CD4-positive, alpha-beta T cell treated with Interferon alpha-2 for 1 hour (primary cell): ENCODE results near the gene SMCO2.
A peak's percentile ranks its signal among the peaks of the same experiment; 100 is the strongest.

Experiments used
- DNase-seq, 2 donors: peaks; one replicate each; pipeline ENCODE4 v3.0.0-alpha.2; 2020 to 2022

The SMCO2 gene

DNA sequence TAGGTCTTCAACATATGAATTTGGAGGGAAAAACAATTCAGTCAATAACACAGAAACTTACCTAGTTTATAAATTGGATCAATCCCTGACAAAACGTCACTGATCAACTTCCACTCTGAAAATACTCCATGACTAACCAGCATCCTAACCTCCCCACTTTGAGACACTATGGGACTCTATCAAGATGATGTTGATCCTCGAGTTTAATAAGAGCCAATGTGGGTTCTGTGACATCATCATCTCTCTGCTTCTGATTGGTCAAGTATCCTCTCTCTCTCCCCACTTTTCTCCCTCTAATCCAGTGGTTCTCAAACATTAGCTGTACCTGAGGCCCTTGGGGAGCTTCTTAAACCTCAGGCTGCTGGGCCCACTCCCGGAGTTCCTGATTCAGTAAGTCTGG, at the start of gene SMCO2:
TSS of gene SMCO2 (plus strand) at position 301 of the 400 bp plus-strand sequence. CDS start 23,896 bp downstream, outside the sequence.
- no peak for DNase-seq

DNA sequence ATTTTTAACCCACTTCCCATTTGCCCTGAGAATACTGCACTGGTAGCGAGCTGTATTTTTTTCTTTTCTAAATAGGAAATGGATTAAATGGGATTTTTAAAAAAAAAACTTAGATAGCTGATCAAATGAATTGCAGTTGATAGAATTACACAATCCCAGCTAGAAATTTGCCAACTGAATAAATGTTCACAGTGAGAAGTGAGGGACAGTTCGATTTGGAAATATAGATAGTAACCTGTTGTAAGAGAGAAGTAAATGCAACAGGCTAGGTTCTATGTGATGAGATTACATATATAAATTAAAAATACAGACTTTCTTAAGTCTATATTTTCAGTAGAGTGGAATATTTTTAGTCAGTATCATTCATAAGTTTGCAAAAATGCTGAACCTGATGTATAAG, 48.1 kb upstream of the SMCO2 start:
- DNase-seq, result no peak

DNA sequence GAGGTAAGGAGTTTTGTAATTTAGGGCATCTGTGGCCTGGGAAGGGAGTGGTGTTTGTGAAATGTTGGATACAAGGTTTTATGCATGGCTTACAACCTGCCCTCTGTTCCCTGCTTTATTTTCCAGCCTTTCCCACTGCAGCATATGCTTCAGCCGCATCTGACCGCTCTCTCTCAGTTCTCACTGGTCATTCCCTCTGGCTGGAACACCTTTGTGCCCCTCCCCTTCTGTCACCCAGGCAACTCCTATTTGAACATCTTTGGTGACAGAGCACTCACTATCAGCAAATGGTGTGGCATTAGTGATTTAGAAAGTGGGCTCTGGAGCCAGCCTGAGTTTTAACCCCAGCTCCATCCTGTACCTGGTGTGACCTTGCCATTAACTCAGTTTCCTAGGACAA, 47.5 kb upstream of the SMCO2 start:
- DNase-seq, result no peak

DNA sequence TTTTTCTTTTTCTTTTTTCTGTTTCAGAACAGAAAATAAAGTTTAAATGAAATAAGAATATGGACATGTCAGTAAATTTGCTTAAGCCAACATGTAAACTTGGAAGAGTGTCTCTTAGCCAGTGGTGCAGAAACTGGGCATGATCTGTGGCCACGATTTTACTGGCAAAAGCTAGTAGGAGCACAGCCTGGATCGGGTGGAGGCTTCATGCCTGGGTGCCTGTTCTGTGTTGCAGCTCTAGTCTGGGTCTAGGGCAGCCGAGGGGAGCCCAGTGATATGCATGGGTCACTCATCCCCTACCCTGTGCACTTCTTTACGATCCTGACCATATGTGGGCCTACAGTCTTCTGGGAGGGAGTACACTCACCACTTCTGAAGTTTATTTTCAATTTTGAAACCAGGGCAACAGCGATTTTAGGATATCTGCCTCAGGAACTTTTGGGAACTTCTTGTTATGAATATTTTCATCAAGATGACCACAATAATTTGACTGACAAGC, 45.6 kb upstream of the SMCO2 start:
- no peak for DNase-seq

DNA sequence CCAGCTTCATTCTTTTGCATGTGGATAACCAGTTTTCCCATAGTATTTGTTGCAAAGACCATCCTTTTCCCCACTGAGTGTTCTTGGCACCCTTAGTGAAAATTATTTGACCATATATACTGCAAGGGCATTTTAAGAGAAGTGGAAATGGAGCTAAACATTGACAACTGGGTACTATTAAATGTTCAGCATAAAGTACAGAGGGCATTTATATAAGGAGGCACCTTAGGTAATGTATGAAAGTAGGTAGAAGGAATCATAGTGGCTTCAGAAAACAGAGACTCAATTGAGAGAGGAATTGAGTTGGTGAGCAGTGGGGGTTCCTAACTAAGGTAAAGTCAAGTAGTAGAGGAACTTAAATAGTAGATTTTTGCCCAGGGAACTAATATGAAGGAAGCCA, 34.5 kb upstream of the SMCO2 start:
- no peak for DNase-seq

DNA sequence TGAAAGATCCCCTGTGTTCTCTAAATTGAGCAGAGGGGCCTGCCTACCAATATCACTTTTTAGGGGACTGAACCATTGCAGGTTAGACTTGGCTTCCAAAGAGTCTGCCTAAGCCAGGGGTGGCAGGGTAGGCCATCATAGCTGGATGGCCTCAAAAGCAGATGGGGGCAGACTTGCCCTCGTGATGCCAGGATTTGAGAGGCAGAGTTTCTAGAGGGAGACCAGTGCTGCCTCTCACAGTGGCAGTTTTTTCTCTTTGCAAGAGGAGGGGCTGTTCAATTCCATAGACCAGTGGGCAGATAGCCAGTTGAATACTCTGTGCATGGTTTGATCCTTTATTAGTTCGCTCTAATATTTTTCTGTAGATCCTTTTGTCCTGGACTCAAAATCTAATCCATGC, 23.8 kb upstream of the SMCO2 start:
- DNase-seq, result no peak

DNA sequence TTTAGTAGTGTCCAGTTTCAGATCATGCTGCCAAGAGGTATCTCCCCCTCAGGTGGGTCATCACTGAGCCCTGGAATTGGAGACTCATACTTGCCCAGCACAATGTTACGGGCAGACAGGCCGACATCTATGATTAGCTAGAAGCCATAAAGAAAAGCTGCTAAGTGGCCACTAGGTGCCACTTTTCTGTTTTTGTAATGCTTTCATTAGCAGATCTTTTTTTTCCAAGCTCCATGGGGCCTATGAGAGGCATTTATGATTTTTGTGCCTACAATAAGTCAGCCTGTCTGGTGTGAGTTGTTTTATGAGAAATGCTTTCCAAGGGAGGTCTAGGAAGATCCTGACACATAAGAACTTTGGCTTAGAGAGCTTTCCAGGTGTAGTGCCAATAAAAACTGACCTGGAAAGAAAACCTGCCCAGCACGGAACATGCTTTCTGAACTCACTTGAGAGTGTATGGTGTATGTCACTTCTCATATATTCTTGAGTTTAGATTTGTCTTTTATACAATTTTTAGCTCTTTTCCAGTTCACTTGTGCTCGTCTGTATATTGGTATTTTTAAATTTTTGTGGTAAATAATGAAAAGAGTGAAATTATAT, 21.8 kb upstream of the SMCO2 start:
- peak in 1 of 2 donors; percentile 4 for DNase-seq

DNA sequence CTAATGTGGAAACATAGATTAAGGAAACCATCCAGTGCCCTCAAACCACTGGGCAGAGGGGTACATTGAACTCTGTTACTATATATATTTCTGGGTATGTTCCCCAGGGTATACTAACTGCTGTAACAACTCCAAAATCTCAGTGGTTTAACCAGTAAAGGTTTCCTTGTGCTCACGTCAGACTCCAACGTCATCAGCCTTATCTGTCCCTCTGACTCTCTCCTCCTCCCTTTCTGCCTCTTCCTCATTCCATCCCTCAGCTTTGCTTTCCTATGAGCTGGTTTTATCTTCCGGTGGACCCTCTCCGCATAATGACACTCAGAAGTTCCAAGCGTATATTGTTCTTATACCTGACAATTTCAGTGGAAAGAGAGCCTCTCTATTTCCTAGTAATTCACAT, 21.2 kb upstream of the SMCO2 start:
- no peak for DNase-seq

DNA sequence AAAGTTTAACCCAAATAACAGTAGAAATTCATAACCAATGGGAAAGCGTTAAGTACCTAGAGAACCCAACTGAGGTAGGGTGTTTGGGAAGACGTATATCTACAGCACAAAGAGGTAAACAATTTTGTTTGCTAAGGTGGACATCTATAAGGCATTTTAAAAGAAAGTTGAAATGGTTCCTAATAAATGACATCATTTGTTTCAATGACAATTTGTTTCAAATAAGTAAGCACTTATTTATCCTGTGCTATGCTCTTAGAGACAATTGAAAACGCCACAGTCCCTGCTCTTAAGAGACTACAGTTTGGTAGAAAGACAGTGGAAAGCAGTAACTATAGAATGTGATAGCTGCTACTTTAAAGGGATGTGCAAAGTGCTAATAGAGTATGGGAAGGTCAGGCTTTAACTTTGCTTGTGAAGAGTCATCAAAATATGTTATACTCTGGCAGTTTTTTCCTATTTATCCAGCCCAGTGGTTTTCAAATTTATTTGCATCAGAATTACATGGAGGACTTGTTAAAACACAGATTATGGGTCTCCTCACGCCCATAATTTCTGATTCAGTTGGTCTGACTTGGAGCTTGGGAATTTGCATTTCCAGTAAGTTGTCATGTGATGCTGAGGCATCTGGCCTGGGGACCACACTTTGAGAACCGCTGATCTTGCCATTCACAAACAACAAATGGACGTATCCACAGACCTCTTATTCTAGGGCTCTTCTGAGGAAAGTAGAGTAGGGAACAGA, 19.6 kb upstream of the SMCO2 start:
- DNase-seq, result no peak

DNA sequence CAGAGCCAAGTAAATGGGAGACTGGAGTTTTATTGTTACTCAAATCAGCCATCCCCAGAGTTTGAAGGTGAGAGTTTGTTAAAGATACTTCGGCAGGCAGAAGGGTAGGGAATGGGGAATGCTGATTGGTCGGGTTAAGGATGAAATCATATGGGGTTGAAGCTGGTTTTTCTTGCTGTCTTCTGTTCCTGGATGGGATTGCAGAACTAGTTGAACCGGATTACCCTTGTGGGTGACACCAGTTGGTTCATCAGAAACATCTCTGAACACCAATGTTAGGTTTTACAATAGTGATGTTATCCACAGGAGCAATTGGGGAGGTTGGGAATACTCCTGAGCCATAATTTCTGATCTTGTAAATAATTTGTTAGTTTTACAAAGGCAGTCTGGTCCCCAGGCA, 18.7 kb upstream of the SMCO2 start:
- DNase-seq, result no peak

DNA sequence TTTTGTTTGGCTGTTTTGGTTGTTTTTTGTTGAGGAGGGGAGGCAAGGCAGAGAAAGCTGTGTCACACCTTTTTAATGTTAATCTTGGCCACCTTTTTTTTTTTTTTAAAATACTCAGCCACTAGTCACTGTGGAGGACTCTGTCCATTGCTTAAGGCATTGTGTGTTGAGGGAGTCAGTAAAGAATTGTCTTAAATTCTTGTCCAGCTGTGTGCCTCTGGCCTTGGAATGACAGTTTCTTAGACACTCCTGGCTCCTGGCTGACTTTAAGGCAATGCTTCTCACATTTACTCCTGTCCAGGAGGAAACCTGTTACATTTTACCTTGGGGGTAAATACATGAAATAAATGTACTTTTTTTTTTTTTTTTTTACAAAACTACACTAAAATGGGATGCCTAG, 18.1 kb upstream of the SMCO2 start:
- DNase-seq, result no peak

DNA sequence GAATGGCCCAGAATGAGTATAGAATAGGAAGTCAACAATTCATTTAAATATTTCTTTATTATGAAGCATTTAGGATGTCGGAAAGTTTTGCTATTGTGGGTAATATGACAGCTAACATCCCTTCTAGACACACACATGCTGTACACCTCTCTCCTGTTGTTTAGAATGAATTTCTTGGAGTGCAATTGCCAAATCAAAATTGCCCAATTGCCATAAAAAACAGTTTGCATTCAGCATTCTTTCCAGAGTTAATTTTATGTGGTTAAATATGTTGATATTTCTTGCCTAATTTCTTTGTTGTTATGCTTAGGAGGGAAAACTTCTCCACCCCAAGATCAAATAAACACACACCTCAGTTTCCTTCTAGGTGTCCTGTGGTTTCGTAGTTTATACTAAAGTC, 16.9 kb upstream of the SMCO2 start:
- DNase-seq, result no peak

DNA sequence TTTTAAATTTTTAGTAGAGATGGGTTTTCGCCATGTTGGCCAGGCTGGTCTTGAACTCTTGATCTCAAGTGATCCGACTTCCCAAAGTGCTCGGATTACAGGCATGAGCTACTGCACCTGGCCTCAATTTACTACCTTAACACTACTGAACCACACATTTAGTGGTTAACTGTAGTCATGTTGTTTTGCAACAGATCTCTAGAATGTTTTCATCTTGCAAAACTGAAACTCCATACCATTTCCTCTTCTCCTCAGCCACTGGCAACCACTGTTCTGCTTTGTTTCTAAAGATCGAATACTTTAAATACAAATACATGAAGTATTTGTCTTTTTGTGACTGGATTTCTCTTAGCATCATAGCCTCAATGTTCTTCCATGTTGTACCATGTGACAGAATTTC, 15.4 kb upstream of the SMCO2 start:
- no peak for DNase-seq

DNA sequence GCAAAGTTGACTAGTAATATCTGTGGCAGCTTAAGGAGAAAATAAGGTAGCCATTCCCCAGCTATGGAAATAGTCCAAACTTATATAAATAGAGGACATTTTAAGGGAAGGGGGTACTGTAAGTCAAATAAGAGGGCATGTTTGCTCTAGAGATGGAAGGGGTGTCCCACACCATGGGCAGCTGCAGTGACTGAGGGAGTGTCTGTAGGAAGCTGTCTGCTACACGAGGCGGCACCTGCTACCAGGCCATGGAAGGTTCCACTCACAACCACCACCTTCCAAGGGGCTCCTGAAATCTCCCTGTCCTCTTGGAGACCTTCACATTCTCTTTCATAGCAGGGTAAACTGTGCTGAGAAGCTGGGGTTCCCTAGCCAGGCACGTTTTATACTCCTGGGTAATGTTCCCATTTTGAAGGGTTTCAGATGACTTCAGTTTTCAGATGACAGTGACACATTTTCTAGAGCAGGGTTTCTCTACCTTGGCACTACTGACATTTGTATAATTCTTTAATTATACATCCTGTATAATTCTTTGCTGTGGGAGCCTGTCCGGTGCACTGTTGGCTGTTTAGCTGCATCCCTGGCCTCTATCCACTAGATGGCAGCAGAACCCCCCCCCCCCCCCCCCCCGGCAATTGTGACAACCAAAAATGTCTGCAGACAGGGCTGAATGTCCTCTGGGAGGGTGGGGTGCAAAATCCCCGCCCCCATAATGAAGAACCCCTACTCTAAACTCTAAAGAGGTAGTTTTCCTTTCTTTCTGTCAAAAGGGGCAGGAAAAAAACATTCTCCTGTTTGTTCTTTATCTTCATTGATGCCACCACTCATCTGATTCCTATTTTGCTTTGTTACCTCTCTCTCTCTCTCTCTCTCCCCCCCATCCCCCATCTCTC, 11.6 kb upstream of the SMCO2 start:
- peak in 1 of 2 donors; percentile 14 for DNase-seq

DNA sequence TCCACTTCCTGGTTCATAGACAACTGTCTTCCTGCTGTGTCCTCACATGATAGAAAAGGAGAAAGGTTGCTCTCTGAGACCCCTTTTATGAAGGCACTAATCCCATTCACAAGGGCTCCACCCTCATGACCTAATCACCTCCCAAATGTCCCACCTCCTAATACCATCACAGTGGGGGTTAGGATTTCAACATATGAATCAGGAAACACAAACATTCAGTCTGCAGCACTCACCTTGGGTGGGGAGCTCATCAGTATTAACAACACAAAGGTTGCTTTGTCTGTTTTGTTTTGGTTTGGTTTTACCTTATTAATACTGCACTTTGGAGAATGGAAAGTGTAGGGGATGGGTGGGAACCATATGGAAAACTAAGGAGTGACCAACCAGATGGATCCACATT, 10.5 kb upstream of the SMCO2 start:
- no peak for DNase-seq

DNA sequence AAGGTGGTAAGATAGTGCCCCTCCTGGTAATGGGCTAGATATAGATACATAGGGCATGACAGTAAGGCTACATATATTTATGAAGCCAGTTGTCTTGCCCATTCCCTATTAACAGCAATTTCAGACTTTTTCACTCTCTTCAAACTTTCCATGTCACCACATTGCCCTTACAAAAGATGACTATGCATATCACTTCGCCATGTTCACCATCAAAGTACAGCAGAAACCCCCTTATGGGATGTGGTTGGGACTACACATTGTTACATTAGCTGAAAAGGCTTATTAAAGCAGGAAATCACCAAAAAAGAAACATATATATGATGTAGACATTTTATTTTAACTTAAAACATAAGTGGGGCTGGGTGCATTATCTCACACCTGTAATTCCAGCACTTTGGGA, 9.8 kb upstream of the SMCO2 start:
- DNase-seq, result no peak

DNA sequence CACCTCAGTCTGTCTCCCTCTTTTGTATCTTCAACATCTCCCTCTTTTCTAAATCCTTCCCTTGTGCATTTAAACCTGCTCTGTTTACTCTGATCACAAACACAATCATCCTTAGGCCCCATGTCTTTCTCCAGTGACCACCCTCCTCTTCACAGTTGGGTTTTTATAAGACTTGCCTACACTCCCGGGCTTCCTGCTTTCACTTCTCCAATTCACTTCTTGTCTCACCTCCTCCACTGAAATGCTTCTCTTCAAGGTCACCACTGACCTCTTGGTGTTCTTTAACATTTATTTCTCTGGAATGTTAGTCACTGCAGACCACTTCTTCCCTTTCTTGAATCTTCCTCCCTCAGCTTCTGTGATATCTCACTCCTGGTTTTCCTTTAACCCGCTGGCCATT, 8.7 kb upstream of the SMCO2 start:
- no peak for DNase-seq

DNA sequence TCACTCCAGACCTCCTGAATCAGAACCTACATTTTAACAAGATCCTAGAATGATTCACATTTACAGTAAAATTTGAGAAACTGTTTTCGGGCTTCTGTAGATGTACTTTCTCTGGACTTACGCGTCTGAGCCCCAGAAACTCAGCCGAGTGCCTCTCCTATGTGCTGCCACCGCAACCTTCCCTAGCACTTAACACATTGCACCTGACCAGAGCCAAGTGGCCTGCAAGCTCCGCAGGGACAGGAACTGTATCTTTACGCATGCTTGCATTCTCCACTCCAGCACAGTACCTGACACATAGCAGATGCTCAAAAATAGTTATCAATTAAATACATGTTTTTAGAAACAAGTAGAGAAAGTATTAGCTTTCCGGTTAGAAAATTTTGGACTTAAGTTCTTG, 1.2 kb downstream of the SMCO2 start:
- DNase-seq, result no peak

DNA sequence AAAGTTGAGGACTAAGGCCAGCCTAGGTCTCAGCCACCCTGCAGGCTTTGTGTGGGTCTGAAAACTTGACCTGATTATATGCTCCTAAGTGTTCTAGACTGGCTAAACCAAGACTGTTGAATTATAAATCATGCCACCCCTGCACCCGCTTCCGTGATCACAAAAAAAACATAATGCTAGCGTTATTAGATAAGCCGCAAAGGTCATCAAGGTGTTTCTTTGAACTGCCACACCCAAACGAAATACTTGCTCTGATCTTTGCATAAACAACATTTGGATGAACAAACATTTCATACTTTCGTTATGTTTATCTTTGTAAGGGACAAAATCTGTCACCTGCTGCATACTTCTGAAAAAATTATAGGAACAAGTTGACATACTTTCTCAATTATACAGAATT, 2.5 kb downstream of the SMCO2 start:
- DNase-seq, result no peak

DNA sequence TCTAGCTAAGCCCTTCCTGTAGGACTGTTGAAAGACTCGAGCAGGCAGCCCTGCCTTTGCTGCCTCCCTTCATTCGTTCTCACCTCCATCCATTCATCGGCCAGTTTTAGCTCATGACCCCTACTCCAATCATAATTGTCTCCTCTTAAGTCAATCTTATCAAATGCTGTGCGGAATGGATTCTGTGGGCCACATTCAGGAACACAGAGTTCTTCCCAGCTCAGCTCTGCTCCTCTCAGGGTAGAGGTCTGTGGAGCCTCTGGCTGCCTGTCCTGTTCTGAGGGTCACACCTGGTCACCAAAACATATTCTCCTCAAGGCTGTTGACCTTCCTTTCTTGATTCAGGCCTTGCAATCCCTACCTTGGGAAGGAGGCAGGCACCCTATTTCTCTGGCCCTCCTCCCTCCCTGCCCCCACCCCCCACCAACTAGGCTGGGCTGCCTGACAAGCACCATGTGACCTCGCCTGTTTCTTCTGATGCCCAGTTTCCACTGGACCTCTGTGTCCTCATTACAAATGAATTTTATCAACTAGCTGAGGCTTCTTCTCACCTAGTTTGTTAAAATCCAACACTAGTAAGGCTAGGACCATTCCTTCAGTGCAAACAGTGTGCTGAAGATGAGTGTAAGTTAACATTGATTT, 3.5 kb downstream of the SMCO2 start:
- no peak for DNase-seq

DNA sequence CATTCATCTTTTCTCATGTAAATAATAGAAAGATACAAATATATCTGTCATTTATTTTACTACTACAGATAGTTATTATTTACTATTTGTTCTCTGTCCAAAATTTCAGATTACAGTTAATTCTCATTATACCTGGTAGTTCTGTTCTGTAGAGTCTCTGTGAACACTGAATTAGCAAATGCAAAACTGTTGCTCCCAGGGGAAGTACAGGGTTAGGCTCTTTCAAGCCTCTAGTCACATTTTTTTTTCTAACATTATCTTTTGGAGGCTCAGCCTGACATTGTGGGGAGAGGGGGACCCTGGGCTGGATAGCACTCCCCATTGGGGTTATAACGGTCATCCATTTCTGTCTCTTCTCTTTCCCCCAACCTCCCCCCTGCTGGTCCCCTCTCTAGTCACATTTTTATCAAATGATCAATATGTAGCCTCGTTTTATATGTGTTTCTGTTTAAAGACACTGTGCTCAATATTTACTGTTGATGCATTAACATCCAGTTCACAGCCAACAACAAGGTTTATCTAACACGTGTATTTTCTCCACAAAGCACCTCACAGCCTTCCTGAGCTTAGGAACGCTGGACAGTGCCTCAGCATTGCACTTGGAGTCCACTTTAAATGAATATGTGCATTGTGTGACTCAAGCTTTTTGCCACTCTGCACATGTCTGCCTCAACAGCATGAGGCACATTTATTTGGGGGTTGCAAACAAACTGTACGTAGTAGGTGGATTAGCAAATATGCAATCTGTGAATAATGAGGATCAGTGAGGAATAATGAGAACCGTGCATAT, 4.7 kb downstream of the SMCO2 start:
- no peak for DNase-seq

DNA sequence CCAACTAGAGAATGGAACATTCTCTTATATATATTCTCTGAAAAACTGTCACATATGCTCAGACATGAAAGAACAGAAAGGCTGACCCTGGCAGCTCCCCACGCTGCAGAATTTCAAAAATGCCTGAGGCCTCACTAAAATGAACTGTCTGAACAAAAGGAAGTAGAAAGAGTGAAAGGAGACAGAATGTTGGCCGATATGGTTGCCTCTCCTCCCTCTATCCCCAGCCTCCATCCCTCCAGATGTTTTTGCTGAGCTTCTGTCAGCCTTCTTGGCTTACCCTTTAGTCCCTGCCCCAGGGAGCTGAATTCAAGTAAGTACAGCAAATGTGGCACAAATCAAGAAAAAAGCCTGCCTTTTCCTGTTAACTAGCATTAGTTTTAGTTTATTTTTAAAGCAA, 6.9 kb downstream of the SMCO2 start:
- no peak for DNase-seq
